ENCODE data around the gene HSD17B12.

The HSD17B12 gene

GRCh38 chr11:43874738-43875137 is 194.2 kb downstream of the HSD17B12 start:
- DNase-seq: no peak

GRCh38 chr11:43879789-43880639 is 199.5 kb downstream of the HSD17B12 start:
- peak; percentile 0 for DNase-seq

- DNase-seq: peak; percentile 94
These were observed 200.2 kb downstream of the HSD17B12 start, which contains the start of gene ALKBH3 for GRCh38 chr11:43880640-43881159. Gene ALKBH3 (plus strand): TSS chr11:43880831. CDS start chr11:43882653, 1,822 bp downstream.

- DNase-seq: no peak
These were observed 212.3 kb downstream of the HSD17B12 start for GRCh38 chr11:43892851-43893250.

GRCh38 chr11:43894546-43894945 is 214.0 kb downstream of the HSD17B12 start:
- DNase-seq: no peak

GRCh38 chr11:43895601-43896000 is 215.1 kb downstream of the HSD17B12 start:
- no peak for DNase-seq

GRCh38 chr11:43898574-43898973 is 218.0 kb downstream of the HSD17B12 start:
- DNase-seq: no peak

GRCh38 chr11:43899094-43899493 is 218.6 kb downstream of the HSD17B12 start:
- no peak for DNase-seq

- DNase-seq: no peak
These were observed 221.0 kb downstream of the HSD17B12 start for GRCh38 chr11:43901551-43901950.

GRCh38 chr11:43903078-43903477 is 222.5 kb downstream of the HSD17B12 start:
- DNase-seq: no peak

- no peak for DNase-seq
These were observed 223.4 kb downstream of the HSD17B12 start for GRCh38 chr11:43903969-43904368.

GRCh38 chr11:43904742-43905535 is 224.4 kb downstream of the HSD17B12 start:
- no peak for DNase-seq

GRCh38 chr11:43905813-43906241 is 225.3 kb downstream of the HSD17B12 start:
- DNase-seq: no peak
